Natural killer cell (primary cell): Measurements from ENCODE around the gene COG2. TPM values are rescaled to one million over a fixed set of nuclear protein-coding genes. Genes with fewer than 3 reads are reported as not detected.

Source experiments
- ATAC-seq, 3 donors: fragments of 150-1000 bp in 2 of 3; fragments of 200-7000 bp in 1 of 3; cut with Tn5 transposase; 1 replicate in 1 of 3; 2 replicates in 2 of 3; pipeline ENCODE4 v1.10.0; 2021; ENCODE audit warnings: mild to moderate bottlenecking in 2 of 3, moderate library complexity in 2 of 3
- DNase-seq, 2 donors: peaks; one replicate each; pipeline versions ENCODE4 v3.0.0 to v3.0.0-alpha.2; 2013 to 2021; ENCODE audit warnings: mixed read lengths in 1 of 2
- H3K27ac ChIP-seq: one replicate; pipeline ENCODE4 v1.5.1; 2013; ENCODE audit warnings: mild to moderate bottlenecking, low read length
- H3K27me3 ChIP-seq: one replicate; pipeline ENCODE4 v1.6.1; 2013; ENCODE audit warnings: low read length; ENCODE audit not compliant: control insufficient read depth, insufficient read depth
- H3K36me3 ChIP-seq: one replicate; pipeline ENCODE4 v1.6.1; 2013; ENCODE audit warnings: low read length; ENCODE audit not compliant: control insufficient read depth, insufficient read depth
- H3K4me1 ChIP-seq: one replicate; pipeline ENCODE4 v1.6.1; 2013; ENCODE audit warnings: low read length; ENCODE audit not compliant: control insufficient read depth, insufficient read depth
- H3K4me3 ChIP-seq: one replicate; pipeline ENCODE4 v1.5.1; 2013; ENCODE audit warnings: low read length
- H3K9me3 ChIP-seq: one replicate; pipeline ENCODE4 v1.6.1; 2013; ENCODE audit warnings: low read length; ENCODE audit not compliant: control insufficient read depth, insufficient read depth
- H3K27ac Mint-ChIP-seq, 2 donors: one replicate each; pipeline ENCODE4 v1.8.0; 2022; ENCODE audit warnings: mild to moderate bottlenecking in 2 of 2, mixed read lengths in 2 of 2, moderate library complexity in 1 of 2
- H3K27me3 Mint-ChIP-seq, 2 donors: one replicate each; pipeline ENCODE4 v1.8.0; 2022; ENCODE audit warnings: low read depth in 2 of 2, mixed read lengths in 2 of 2
- H3K36me3 Mint-ChIP-seq: one replicate; pipeline ENCODE4 v1.8.0; 2022; ENCODE audit warnings: mixed read lengths
- H3K4me1 Mint-ChIP-seq, 2 donors: one replicate each; pipeline ENCODE4 v1.8.0; 2022; ENCODE audit warnings: mixed read lengths in 2 of 2
- H3K4me3 Mint-ChIP-seq: one replicate; pipeline ENCODE4 v1.8.0; 2022; ENCODE audit warnings: mild to moderate bottlenecking, moderate library complexity, mixed read lengths
- H3K9me3 Mint-ChIP-seq, 2 donors: one replicate each; pipeline ENCODE4 v1.8.0; 2022; ENCODE audit warnings: mixed read lengths in 2 of 2
- CTCF ChIP-seq: fragments of 200-600 bp; IDR thresholded peaks from one replicate; pipeline ENCODE4 v1.8.0; 2022; ENCODE audit warnings: antibody characterized with exemption
- WGBS: methylation state at CpG from one replicate; pipeline ENCODE4 v1.1.7; 2013; ENCODE audit warnings: missing lambda C conversion rate; ENCODE audit not compliant: insufficient coverage; 5-methylcytosine and 5-hydroxymethylcytosine counted together
- intact Hi-C: fragments of 100-400 bp; cut with micrococcal nuclease; formaldehyde crosslinking; loops from one replicate; pipeline ENCODE4 v1.14.2; 2022
- total RNA-seq, 4 donors: library from RNA; stranded (reverse); fragments of 120-200 nt in 1 of 4; gene quantifications; one replicate each; pipeline versions ENCODE4 v1.2.3 to v1.2.4, GENCODE V29; 2013 to 2022

COG2 gene
- total RNA-seq, 3 donors from 2014 or later (not counting 1 experiment from before 2014, with no cell fraction given) = 15.8 to 24.1 (median 17.5) TPM

GRCh38 chr1:230682882-230683610, 40.8 kb downstream of the COG2 start:
- Mint-ChIP-seq H3K4me3 (peak overlapping the region; percentile 55), H3K4me1 (peaks cover 16 to 19% of the 10 kb centered on the region in 2 donors), H3K36me3 (peaks cover 20% of the 10 kb centered on the region), H3K9me3 (no peaks in the 10 kb centered on the region), H3K27ac (peak overlapping the region; percentile 79 to 82), H3K27me3 (no peaks in the 10 kb centered on the region)
- Histone ChIP-seq H3K9me3 (no peaks in the 10 kb centered on the region), H3K4me3 (no peak overlapping the region), H3K27me3 (no peaks in the 10 kb centered on the region), H3K27ac (no peak overlapping the region), H3K4me1 (peaks cover 29% of the 10 kb centered on the region), H3K36me3 (peaks cover 71% of the 10 kb centered on the region)
- TF ChIP-seq CTCF = no peak
- peak; percentile 46 to 72 (median 52) for ATAC-seq
- WGBS = 72% methylated on average over 9 of the region's 9 CpGs
- peak in 1 of 2 donors; percentile 27 for DNase-seq
- intact Hi-C loops = no loop called here

GRCh38 chr1:230684146-230684545, 41.9 kb downstream of the COG2 start:
- ATAC-seq (no peak), DNase-seq (no peak)
- Mint-ChIP-seq H3K36me3 (peaks cover 16% of the 10 kb centered on the region), H3K9me3 (no peaks in the 10 kb centered on the region), H3K4me3 (no peak overlapping the region), H3K27ac (no peak overlapping the region), H3K27me3 (no peaks in the 10 kb centered on the region), H3K4me1 (peaks cover 15 to 16% of the 10 kb centered on the region in 2 donors)
- peaks cover 29% of the 10 kb centered on the region for H3K4me1 ChIP-seq
- H3K9me3 ChIP-seq = no peaks in the 10 kb centered on the region
- no peak overlapping the region for H3K4me3 ChIP-seq
- no peaks in the 10 kb centered on the region for H3K27me3 ChIP-seq
- 36% methylated on average over 1 of the region's 2 CpGs for WGBS
- peaks cover 69% of the 10 kb centered on the region for H3K36me3 ChIP-seq
- TF ChIP-seq CTCF = no peak
- no peak overlapping the region for H3K27ac ChIP-seq
- intact Hi-C loops = no loop called here

GRCh38 chr1:230684998-230685397, 42.7 kb downstream of the COG2 start:
- intact Hi-C loops = no loop called here
- no peaks in the 10 kb centered on the region for H3K9me3 ChIP-seq
- WGBS = 98% methylated on average over 4 of the region's 5 CpGs
- H3K4me3 ChIP-seq = no peak overlapping the region
- Mint-ChIP-seq H3K27ac (no peak overlapping the region), H3K36me3 (peaks cover 7% of the 10 kb centered on the region), H3K27me3 (no peaks in the 10 kb centered on the region), H3K9me3 (no peaks in the 10 kb centered on the region), H3K4me1 (peaks cover 15 to 16% of the 10 kb centered on the region in 2 donors), H3K4me3 (no peak overlapping the region)
- peaks cover 70% of the 10 kb centered on the region for H3K36me3 ChIP-seq
- TF ChIP-seq CTCF = no peak
- H3K27ac ChIP-seq = no peak overlapping the region
- DNase-seq = no peak
- no peaks in the 10 kb centered on the region for H3K27me3 ChIP-seq
- ATAC-seq = no peak
- H3K4me1 ChIP-seq = peaks cover 29% of the 10 kb centered on the region

GRCh38 chr1:230686747-230687146, 44.5 kb downstream of the COG2 start:
- peaks cover 15 to 16% of the 10 kb centered on the region in 2 donors for H3K4me1 Mint-ChIP-seq
- H3K27me3 ChIP-seq = no peaks in the 10 kb centered on the region
- TF ChIP-seq CTCF = no peak
- 88% methylated on average over 3 of the region's 5 CpGs for WGBS
- peaks cover 80% of the 10 kb centered on the region for H3K36me3 ChIP-seq
- H3K9me3 ChIP-seq = no peaks in the 10 kb centered on the region
- intact Hi-C loops = no loop called here
- H3K4me3 ChIP-seq = no peak overlapping the region
- no peak overlapping the region for H3K27ac Mint-ChIP-seq
- H3K36me3 Mint-ChIP-seq = peaks cover 14% of the 10 kb centered on the region
- DNase-seq (no peak), ATAC-seq (no peak)
- no peaks in the 10 kb centered on the region for H3K27me3 Mint-ChIP-seq
- H3K4me1 ChIP-seq = peaks cover 26% of the 10 kb centered on the region
- H3K4me3 Mint-ChIP-seq = no peak overlapping the region
- H3K27ac ChIP-seq = no peak overlapping the region
- H3K9me3 Mint-ChIP-seq = no peaks in the 10 kb centered on the region
